ENCODE measurements around the gene TAF1B. TPM values are rescaled to one million over a fixed set of nuclear protein-coding genes. Genes with fewer than 3 reads are reported as not detected.

Gene TAF1B
- total and polyA plus RNA-seq, 4 donors, result 16.7 to 43.5 (median 24.0) TPM

Other genes starting within 250 kb of the TAF1B start
- 100 to 1,000 TPM; 232 to 535 TPM for gene YWHAQ, start 212.5 kb upstream of the TAF1B start, total RNA-seq
- gene YWHAQ, start 212.5 kb upstream of the TAF1B start, polyA plus RNA-seq (ENCODE audit: insufficient read length in 2 of 2), result 100 to 1,000 TPM; 639 to 799 TPM
- 10 to 100 TPM; 12.0 to 25.8 TPM for gene GRHL1, start 108.2 kb downstream of the TAF1B start, total RNA-seq
- 10 to 100 TPM; 10.1 to 12.9 TPM for gene GRHL1, start 108.2 kb downstream of the TAF1B start, polyA plus RNA-seq (ENCODE audit: insufficient read length in 2 of 2)
- gene KLF11, start 200.1 kb downstream of the TAF1B start, total RNA-seq, result 10 to 100 TPM; 10.2 to 11.2 TPM
- 10 to 100 TPM; 11.7 to 13.3 TPM for gene KLF11, start 200.1 kb downstream of the TAF1B start, polyA plus RNA-seq (ENCODE audit: insufficient read length in 2 of 2)
- gene CYS1, start 236.9 kb downstream of the TAF1B start, total RNA-seq, result 1 to 10 TPM; 2.0 to 2.2 TPM
- gene CYS1, start 236.9 kb downstream of the TAF1B start, polyA plus RNA-seq (ENCODE audit: insufficient read length in 2 of 2), result 1 to 10 TPM; 4.0 to 4.1 TPM